Tibial nerve (tissue), 4 donors: ENCODE measurements around the gene TNFRSF18.

Experiments
- EP300 ChIP-seq, 2 donors: sonication (generic); formaldehyde crosslinking; IDR thresholded peaks; one replicate each; pipeline ENCODE4 v1.6.1; 2017; ENCODE audit warnings: antibody characterized with exemption in 2 of 2, mild to moderate bottlenecking in 1 of 2
- POLR2A ChIP-seq, 2 donors: fragments of 450-650 bp; IDR thresholded peaks; one replicate each; pipeline ENCODE4 v1.6.1; 2017; ENCODE audit warnings: antibody characterized with exemption in 2 of 2, mild to moderate bottlenecking in 2 of 2, moderate library complexity in 2 of 2
- TF ChIP-seq, protein P1 (sequence below), 5 experiments: fragments of 200-600 bp in 3 of 5; fragments of 450-650 bp in 2 of 5; sonication (generic) in 3 of 5; IDR thresholded peaks; one replicate each; pipeline ENCODE4 v1.5.1; 2016 to 2019; ENCODE audit warnings: antibody characterized with exemption in 5 of 5, mild to moderate bottlenecking in 3 of 5, moderate library complexity in 2 of 5

DNA sequence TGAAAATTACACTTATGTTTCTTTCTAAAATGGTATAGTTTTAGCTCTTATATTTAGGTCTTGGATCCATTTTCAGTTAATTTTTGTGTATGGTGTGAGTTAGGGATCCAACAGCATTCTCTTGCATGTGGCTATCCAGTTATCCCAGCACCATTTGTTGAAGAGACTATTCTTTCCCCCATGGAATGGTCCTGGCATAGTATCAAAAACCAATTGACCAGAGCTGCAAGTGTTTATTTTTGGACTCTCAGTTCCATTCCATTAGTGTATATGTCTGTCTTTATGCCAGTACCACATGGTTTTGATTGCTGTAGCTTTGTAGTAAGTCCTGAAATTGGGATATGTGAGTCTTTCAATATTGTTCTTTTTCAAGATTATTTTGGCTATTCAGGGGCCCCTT is 18.5 kb downstream of the TNFRSF18 start:
- TF ChIP-seq, protein P1, sequence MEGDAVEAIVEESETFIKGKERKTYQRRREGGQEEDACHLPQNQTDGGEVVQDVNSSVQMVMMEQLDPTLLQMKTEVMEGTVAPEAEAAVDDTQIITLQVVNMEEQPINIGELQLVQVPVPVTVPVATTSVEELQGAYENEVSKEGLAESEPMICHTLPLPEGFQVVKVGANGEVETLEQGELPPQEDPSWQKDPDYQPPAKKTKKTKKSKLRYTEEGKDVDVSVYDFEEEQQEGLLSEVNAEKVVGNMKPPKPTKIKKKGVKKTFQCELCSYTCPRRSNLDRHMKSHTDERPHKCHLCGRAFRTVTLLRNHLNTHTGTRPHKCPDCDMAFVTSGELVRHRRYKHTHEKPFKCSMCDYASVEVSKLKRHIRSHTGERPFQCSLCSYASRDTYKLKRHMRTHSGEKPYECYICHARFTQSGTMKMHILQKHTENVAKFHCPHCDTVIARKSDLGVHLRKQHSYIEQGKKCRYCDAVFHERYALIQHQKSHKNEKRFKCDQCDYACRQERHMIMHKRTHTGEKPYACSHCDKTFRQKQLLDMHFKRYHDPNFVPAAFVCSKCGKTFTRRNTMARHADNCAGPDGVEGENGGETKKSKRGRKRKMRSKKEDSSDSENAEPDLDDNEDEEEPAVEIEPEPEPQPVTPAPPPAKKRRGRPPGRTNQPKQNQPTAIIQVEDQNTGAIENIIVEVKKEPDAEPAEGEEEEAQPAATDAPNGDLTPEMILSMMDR (IDR thresholded peaks at IDR 0.05): no peak
- TF ChIP-seq EP300 (IDR thresholded peaks at IDR 0.05) (no peak), POLR2A (IDR thresholded peaks at IDR 0.05) (no peak)
